Measurements from ENCODE around the gene TXLNA.

The TXLNA gene

DNA sequence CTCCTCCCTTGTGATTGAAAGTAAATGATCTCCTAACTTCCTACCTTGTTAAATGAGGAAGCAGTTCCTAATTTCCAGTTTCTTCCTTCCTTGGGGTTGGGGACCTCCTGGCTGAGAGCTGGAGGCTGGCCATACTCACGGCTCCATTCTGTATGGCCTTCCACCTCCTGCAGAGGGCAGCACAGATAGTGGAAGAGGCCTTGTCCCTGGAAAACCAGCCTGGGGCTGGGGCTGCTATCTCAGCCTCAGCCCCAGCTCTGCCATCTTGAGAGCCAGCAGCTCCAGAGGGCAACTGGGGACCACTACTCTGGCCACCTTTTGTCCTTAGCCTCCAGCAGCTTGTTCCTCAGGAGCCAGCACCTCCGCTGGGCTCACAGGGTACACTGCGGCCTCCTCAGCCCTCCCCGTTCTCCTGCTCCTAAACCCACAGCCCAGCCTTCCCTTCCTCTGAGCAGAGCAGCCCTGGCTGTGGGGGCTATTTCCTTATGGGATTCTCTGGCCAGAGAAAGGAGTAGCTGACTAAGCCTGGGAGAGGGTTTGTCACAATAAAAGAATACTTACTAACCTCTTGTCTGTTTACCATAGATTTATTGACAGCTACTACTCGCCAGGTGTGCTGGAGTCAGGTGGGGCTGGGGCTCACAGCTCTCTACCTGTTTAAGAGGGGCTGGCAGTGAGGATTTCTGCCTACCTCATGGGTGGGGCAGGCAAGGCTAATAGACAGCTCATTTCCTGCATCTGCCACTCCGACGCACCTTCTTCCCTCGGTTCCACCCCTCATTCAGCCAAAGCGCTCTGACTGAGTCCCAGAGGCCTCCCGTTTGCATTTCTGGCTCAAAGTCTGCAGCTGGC, 36.4 kb downstream of the TXLNA start:
- DNase-seq, result peak; percentile 14 to 41

DNA sequence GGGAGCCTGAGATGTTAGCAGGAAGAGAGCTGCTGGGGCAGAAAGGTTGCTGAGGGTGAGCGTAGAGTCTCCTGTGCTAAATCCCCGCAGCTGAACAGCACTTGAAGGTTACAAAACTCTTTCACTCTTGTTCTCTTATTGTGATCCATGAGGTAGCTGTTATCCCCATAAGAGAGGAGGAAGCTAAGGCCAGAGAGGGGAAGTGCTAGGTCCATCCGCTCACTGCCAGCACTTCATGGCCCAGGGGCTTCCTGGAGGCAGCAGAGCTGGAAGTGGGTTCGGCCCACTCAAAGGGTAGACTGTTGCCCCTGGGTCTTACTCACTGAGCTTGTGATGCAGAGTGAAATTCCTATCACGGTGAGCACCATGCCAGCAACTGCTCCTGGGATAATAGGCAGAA, 37.1 kb downstream of the TXLNA start:
- DNase-seq, result no peak

DNA sequence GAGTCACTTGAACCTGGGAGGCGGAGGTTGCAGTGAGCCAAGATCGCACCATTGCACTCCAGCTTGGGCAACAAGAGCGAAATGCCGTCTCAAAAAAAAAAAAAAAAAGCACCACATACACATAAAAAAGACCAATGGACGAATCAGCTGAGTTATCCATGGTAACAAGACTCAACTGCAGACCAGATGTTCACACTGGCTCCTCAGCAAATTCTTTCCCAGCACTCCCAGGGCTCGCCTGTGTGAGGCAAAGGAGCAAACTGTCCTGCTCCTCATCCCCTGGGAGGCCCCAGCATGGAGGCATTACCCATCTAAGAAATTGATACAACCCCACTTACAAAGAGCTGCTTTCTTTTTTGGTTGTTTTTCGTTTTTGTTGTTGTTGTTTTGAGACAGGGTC, 39.5 kb downstream of the TXLNA start:
- no peak for DNase-seq

DNA sequence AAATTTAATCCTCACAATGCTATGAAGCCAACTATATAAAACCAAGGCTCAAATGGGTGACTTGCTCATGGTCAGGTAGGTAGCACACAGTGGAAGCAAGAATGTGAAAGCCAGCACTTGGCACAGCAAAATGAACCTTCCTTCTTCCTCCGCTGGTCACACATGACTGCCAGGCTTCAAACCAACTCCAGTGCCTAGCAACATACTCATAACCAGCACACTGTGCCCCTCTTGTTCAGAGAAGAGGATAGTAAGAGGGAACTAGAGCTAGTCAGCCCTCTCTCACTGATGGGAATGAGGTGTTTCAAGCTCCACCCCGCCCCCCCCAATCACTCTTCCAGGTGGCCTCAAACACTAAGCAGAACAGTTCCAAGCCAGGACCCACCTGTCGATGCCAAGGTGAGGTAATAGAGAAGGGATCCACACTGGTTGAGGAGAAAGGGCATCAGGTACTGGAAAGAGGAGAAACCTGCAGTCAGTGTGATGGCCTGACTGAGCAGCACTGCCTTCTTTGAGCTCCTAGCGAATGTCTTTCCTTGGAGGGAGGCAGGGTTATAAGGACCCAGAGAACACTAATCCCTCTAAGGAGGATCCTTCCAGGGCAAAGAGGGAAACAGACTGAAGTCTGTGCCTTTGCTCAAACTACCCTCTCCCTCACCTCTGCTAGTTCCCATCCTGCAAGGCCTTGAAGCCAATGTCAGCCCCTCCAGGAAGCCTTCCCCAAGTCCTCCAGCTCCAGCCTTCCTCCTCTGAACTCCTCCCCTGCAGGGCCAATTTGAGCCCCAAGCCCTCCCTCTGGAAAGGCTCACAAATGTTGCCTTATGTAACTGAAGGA, 41.5 kb downstream of the TXLNA start:
- DNase-seq, result no peak

DNA sequence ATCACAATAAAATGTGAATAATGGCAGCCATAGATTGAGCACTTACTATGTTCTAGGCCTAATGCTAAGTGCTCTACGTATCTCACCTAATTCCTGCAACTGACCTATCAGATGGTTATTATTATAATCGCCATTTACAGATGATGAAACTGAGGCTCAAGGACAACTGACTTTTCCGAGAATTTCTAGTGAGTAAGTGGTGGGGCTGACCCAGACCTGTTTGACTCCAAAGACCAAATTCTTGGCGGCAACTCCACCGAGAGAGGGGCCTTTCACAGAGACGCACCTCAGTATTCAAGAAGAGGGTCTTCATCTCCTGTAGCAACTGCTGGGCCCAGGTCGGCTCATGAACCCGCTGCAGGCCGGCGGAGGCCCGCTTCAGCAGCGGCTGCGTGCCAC, 42.1 kb downstream of the TXLNA start:
- no peak for DNase-seq

DNA sequence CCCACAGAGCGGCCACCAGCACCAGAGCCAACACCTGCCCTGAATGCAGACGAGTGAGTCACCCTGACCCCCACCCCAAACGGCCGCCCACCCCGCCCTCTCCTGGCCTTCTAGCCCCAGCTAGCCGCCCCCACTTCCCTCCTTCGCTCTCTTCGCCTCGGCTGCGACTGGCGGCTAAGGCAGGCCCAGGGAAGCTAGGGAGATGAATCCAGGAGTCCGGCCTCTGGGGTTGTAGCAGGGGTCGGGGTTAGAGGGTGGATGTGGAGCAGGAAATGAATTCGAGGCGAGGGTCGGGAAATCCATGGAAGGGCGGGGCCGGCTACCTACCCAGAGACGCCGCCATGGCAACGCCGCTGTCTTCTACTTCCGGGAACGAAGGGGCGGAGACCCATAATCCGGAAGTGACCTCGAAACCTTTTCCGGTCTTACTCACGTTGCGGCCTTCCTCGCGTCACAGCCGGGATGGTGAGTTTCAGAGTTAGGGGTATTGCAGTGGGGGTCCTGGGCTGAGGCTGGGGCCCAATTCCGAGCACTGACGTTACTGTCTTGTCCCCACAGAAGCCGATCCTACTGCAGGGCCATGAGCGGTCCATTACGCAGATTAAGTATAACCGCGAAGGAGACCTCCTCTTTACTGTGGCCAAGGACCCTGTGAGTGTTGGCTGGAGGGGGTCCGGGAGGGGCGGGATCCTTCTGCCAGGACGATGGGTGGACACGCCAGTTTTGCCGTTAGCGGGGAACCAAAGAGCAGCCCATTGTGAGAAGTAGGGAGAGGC, 42.7 kb downstream of the TXLNA start, which contains the start of the genes EIF3I and TMEM234:
EIF3I (plus strand) TSS at position 428 of the 776 bp plus-strand sequence; CDS start at position 463, 35 bp downstream.
TMEM234 (minus strand) TSS at position 374 of the 776 bp plus-strand sequence; CDS start at position 343, 31 bp downstream.
- DNase-seq, result peak; percentile 81

DNA sequence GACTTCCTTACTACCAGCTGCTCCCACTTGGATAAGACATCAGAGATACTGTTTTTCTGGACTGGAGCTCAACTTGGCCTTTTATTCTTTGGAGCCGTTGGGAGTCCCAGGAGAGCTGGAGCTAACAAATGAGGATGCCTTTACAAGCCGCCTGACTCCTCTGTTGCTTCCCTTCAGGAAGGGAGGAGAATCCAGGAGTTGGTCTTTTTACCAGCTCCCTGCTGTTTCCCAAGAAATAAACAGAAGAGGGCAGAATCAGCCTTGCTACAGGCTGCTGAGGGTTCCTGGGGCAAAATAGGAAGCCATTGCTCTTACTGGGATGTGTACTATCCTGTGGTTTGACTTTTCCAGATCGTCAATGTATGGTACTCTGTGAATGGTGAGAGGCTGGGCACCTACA, 44.2 kb downstream of the TXLNA start:
- DNase-seq, result no peak

DNA sequence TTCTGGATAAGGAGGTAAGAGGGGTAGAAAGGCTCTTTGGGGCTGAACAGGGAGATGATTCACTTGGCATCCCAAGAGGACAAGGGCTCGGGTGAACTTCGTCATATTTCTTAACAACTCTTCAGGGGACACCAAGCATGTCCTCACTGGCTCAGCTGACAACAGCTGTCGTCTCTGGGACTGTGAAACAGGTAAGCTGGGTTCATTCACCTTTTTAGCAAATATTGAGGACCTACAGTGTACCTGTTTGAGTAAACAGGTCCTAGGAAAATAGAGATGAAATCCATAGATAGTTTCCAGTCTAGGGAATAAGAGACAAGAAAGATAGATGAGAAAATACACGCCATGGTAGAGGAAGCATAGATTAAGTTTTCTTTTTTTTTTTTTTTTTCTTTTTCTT, 44.8 kb downstream of the TXLNA start:
- no peak for DNase-seq

DNA sequence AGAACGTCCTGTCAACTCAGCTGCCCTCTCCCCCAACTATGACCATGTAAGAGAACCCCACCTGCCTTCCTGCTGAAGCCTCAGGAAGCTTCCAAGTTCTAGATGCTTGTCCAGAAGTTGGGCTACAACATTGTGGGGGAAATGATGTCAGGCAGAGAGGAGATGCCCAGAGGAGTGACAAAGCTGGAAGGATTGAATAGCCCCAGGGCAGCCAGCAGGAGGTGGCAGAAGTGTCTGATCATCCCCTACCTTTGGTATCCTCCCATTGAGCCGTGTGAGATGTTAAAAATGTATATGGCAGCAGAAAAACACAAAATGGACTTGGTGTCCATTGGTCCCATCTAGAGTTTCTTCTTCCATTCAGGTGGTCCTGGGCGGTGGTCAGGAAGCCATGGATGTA, 49.3 kb downstream of the TXLNA start:
- no peak for DNase-seq

DNA sequence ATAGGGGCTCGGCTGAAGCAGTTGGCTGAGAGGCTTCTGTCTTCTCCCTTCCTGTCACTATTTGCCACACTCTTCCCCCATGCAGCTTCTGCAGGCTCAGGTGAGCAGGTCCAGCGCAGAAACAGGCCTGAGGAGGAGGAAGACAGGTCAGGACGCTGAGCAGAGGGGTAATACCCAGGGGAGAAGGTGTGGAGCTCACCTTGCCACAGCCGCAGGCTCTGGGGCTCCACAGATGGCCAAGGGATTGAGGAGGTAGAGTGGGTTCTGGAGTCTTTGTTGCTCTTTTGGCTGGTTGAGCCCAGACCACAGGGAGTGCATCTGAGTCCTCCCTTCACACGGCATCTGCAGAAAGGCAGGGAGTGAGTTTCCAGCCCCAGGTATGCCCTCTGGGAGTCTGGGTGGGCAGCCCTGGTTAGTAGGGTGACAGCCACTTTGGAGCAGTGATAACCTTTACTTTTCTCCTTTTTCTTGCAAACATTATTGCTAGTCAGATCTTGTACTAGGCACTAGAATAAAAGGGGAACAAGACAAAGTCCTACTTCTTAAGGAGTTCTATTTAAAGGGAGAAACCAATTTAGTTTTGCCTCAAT, 52.5 kb downstream of the TXLNA start:
- DNase-seq, result no peak

DNA sequence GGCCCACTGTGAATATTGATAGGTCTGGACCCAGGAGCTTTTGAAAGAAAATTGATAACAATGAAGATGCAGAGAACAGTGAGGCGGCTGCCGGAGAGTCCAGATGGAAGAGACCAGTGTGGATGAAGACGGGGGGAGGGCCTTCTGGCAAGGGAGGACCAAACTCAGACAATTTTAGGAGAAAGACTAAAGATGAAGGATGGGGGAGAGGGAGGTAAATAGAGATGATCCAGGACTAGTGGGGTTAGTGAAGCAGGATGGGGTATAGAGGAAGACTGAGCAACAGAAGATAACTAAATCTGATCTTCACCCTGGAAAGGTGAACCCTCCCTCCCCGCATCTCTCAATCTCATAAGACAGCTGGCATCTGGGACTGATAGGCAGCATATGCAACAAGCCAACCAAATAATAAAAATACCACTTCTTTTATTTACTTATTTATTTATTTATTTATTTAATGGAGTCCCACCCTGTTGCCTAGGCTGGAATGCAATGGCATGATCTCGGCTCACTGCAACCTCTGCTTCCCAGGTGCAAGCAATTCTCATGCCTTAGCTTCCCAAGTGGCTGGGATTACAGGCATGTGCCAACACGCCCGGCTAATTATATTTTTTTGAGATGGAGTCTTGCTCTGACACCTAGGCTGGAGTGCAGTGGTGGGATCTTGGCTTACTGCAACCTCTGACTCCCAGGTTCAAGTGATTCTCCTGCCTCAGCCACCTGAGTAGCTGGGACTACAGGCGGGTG, 53.3 kb downstream of the TXLNA start:
- no peak for DNase-seq

DNA sequence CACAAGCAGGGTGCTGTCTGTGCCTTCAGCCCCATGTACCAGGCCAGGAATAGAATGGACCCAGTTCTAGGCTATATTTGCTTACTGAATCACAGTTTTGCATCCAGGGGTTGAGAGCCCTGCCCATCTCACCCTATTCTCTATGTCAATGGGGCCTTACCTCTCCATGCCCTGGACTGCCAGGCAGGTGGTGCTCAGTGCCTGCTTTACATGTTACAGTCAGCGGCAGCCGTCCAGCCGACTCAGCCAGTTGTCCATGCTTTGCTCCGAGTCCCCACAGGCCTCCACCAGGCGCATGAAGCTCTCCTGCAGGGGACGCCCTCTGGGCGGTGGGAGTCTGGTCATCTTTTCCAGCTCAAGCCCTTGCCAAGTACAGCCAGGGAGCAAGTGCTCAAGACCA, 55.3 kb downstream of the TXLNA start:
- DNase-seq, result no peak

DNA sequence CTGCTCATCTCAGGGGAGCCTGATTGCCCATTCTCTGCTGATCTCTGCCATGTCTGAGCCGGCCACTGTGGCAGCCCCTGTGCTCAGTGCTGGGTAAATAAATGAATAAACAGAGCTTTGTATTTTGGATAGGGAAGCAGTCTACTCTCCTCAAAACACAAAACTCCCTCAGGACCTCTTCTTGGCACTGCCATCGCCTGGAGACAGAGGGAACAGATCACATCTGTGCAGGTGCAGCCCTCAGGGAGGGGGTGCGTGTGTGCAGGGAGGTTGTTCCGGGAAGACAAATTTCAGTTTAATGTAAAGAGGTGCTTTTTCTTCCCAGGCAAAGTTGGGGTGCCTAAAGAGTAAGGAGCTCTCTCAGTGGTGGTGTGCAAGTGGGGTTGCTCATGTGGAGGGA, 59.9 kb downstream of the TXLNA start:
- DNase-seq, result no peak

DNA sequence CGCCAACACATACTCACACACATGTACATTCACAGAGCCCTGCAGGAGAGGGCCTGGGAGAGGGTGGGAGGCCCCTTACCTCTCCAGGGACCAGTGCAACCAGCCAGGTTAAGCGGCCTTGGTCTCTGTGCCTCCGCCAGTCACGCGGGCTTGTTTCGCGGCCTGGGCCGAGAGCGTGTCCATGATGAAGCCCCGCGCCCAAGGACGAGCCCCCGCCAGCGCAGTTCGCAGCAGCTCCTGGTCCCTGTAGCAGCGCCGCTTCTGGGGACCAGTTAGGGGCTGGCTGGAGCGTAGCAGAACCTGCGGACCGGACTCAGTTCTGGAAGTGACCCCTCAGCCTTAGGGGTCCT, 60.3 kb downstream of the TXLNA start:
- no peak for DNase-seq

DNA sequence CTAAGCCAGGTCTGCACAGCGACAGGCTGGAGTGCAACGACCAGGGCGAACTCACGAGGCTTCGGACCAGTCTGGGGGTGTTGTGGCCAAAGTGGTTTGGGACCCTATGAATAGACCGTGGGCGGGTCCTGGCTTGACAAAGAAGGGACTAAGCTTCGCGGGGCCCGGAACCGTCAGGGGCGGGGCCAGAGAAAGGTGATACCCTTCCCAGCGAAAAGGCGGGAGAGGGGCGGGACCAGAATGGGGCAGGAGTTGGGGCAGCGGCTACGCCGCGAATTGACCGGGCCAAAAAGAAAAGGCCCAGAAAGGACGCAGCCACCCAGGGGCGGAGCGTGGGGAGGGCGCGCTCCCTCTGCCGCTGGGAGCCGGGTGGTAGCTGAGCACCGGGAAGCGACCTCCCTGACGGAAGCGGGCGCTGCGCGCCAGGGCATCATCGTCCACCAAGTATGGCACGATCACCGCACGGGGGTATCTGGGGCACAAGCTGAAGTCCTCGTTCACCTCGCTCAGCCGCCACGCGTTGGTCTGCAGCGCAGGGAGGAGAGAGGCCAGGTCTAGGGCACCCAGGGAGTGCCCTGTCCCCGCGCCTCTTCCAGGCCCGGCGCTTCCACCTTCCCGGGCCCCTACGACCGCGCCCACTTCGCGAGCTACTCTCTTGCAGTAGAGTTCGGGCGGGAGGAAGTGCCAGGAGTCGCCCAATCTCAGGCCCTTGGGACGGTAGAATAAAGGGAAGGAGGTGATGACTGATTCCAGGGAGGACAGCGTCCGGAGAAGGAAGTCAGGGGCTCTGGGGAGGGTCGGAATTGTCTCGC, 60.9 kb downstream of the TXLNA start:
- peak; percentile 17 for DNase-seq

DNA sequence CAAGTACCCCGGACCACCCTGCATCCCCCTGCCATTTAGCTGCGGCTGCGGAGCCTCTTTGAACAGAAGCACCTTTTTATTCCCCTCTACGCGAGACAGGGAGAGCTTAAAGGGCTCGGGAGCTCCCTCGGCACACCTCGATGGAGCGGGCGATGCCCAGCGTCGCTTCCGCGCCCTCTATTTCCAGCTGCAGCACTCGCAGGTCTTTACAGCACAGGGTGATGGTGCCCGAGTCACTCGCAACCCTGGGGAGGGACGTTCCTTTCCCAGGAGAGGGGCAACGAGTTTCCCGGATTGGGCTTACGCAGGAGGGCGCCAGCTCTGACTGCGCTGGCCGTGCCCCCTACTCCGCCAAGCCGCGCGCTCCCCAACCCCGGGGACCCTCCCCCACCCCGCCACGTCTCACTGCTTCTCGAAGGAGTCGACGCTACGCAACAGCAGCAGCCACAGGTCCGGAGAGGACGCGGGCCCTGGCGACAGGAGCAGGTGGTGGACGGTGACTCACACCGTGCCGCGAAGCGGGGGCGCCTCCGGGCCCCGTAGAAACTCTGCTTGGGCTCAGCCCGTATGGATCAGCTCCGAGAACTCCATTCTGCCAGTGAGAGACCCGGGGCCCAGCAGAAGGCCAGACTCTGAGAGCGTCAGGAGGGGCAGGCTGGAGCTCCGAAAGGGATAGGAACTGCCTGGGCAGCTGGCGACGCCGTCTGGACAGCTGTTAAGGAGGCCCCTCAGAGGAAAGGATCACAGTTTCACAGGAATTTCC, 61.7 kb downstream of the TXLNA start:
- peak in 1 of 2 donors; percentile 13 for DNase-seq

DNA sequence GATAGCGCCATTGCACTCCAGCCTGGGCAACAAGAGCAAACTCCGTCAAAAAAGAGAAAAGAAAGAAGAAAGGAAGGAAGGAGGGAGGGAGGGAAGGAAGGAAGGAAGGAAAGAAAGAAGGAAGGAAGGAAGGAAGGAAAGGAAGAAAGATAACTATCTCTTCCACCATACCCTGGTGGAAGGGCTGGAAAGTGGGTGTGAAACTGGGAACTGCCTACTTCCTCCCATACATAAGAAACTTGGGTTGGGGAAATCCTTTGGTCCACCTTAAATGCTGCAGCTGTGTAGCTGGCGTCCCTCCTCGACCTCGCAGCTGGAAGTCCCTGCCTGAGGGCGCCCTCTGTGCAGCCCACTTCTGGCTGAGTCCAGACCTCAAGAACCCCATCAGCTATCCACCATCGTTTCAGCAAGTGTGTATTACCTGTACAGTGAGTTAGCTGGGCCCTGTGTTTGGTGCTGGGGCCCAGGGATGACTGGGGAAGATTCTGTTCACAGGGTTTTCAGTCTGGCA, 62.9 kb downstream of the TXLNA start:
- DNase-seq, result no peak

DNA sequence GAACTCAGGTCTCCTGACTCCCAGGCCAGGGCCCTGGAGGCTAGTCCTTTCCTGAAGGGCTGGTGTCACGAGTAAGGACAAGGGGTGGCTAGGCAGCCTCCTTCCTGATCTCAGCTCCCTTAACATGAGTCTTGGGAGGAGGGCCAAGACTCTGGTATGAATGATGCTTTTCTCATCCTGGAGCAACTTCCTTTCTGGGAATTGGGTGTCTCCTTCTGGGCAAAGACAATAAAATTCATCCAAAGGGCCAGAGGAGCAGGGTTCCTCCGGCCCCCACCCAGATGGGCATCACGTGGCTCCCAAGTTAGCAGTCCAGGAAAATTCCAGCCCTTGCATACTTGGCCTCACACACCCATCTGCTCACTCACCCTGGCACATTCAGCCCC, 67.4 kb downstream of the TXLNA start, which contains the start of gene FAM167B:
FAM167B (plus strand) TSS at position 335 of the 386 bp plus-strand sequence. CDS start 200 bp downstream, outside the sequence.
- no peak for DNase-seq

DNA sequence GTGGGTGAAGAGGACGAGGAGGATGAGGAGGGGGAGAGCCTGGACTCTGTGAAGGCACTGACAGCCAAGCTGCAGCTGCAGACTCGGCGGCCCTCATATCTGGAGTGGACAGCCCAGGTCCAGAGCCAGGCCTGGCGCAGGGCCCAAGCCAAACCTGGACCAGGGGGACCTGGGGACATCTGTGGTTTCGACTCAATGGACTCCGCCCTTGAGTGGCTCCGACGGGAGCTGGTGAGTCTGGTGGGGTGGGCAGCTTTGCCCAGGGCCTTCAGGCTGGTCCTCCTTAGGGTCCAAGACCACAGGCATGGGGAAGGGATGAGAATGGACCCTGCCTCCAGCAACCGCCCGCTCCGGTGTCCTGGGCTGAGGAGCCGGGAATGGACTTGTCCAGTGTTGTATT, 68.0 kb downstream of the TXLNA start:
- no peak for DNase-seq

Data from bone marrow (tissue), 2 donors.